SJCRH30 (cell line): ENCODE data around the gene DCAF4. TPM values are rescaled to one million over a fixed set of nuclear protein-coding genes. Genes with fewer than 3 reads are reported as not detected.
A peak's percentile ranks its signal among the peaks of the same experiment; 100 is the strongest.

Experiments
- DNase-seq, 2 experiments: peaks; one replicate each; pipeline ENCODE4 v3.0.0-alpha.2; 2015 to 2020
- H3K27ac ChIP-seq: fragments of 250-450 bp; sonication (Bioruptor Pico); 2 replicates; pipeline ENCODE4 v1.5.1; 2020; ENCODE audit warnings: mild to moderate bottlenecking, moderate library complexity
- H3K27me3 ChIP-seq: fragments of 250-450 bp; sonication (Bioruptor Pico); 2 replicates; pipeline ENCODE4 v1.5.1; 2020; ENCODE audit warnings: mild to moderate bottlenecking, moderate library complexity
- H3K36me3 ChIP-seq: fragments of 250-450 bp; sonication (Bioruptor Pico); 2 replicates; pipeline ENCODE4 v1.5.1; 2020; ENCODE audit warnings: mild to moderate bottlenecking, moderate library complexity
- H3K4me1 ChIP-seq: fragments of 250-450 bp; sonication (Bioruptor Pico); 2 replicates; pipeline ENCODE4 v1.5.1; 2020; ENCODE audit warnings: mild to moderate bottlenecking, moderate library complexity
- H3K4me3 ChIP-seq: fragments of 250-450 bp; sonication (Bioruptor Pico); 2 replicates; pipeline ENCODE4 v1.5.1; 2020; ENCODE audit warnings: mild to moderate bottlenecking, moderate library complexity
- H3K9me3 ChIP-seq: fragments of 250-450 bp; sonication (Bioruptor Pico); replicated peaks from 2 replicates; pipeline ENCODE4 v1.5.1; 2020; ENCODE audit warnings: mild to moderate bottlenecking, moderate library complexity
- total RNA-seq: library from RNA; depleted of rRNA; stranded (reverse); fragments of >200 nt; shearing (Covaris generic); gene quantifications from 2 replicates; pipeline ENCODE4 v1.2.3, GENCODE V29; 2014; rRNA removed

Gene DCAF4, protein sequence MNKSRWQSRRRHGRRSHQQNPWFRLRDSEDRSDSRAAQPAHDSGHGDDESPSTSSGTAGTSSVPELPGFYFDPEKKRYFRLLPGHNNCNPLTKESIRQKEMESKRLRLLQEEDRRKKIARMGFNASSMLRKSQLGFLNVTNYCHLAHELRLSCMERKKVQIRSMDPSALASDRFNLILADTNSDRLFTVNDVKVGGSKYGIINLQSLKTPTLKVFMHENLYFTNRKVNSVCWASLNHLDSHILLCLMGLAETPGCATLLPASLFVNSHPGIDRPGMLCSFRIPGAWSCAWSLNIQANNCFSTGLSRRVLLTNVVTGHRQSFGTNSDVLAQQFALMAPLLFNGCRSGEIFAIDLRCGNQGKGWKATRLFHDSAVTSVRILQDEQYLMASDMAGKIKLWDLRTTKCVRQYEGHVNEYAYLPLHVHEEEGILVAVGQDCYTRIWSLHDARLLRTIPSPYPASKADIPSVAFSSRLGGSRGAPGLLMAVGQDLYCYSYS
- 16.1 and 17.0 TPM in 2 replicates for total RNA-seq

DNA sequence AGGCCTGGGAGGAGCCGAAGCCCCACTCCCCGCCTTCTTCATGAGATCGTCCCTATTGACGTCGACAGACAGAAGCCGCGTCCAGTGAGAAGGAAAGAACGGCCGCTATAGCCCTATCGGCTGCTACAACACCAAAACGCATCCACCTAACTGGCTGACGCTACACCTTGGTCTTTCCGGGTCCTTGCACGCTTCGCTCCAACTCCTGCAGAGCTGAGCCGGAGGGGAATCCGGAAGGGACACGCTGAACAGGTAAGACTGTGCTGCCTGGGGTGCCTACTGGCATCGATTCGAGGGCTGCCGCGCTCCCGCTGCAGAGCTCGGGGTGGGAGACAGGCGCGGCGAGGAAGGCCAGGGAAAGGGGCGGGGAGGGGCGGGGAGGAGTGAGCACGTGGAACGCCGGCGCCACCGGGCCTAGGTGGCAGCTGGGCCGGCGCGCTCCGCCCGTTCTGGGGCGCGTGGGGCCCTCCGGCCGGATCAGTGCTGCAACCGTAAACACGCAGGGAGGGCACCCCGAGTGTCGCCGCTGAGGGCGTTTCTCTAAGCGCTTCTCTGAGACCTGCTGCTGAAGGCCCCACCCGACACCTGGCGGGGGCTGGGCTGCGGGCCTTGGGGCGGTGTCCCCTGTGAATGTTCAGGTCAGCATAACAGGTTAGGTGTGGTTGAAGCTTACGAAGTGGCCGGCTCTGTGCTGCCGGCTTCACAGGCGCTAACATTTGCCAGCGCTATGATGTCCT, at the start of gene DCAF4:
Gene DCAF4, plus strand, starts transcription at position 173 of the 737 bp plus-strand sequence. CDS start 11,515 bp downstream, outside the sequence.
- peak within 1 kb of the TSS; percentile 60 for H3K27ac ChIP-seq
- DNase-seq = peak; percentile 98
- H3K4me1 ChIP-seq = no peaks in the 10 kb centered on the region
- no peaks in the 10 kb centered on the region for H3K9me3 ChIP-seq
- H3K4me3 ChIP-seq = peak within 1 kb of the TSS; percentile 82
- H3K27me3 ChIP-seq = no peaks in the 10 kb centered on the region
- H3K36me3 ChIP-seq = no peaks in the 10 kb centered on the region

DNA sequence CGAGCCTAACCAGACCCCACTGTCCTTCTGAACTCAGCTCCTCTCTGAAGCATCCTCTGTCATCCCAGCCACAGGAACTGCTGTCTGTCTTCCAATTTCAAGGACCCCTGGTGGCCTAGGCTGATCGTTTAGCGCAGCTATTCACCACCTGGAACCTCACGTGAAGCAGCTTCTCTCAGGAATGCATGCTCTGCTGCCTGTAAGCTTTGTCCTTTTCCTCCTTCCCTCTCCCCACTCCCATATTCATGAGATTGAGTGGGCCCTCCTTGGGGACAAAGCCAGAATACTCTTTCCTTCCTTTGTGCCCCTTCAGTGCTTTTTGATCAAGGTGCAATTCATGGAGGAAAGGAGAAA, 49.6 kb upstream of the DCAF4 start:
- DNase-seq = no peak
- peaks cover 4% of the 10 kb centered on the region; the same call in 1 of the 2 replicates for H3K27me3 ChIP-seq
- H3K4me3 ChIP-seq = no peak overlapping the region
- H3K4me1 ChIP-seq = no peaks in the 10 kb centered on the region
- H3K36me3 ChIP-seq = no peaks in the 10 kb centered on the region
- no peak overlapping the region for H3K27ac ChIP-seq
- no peaks in the 10 kb centered on the region for H3K9me3 ChIP-seq

DNA sequence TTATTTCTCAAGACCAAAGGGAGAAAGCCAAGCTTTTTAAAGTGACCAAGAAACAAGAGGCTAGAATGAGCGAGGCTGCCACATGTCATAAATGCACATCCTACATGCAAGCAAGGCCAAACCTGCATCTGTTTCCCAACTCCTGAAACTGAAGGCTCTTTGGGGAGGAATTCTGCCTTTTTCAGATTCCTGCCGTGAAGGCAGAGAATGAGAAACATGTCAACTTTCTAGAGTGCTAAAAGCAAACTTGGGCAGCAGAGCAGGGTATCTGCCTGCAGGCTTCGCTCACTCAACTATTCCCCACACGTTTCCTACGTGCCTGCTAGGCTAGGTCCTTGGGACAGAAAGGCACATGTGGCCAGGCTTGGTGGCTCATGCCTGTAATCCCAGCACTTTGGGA, 47.5 kb upstream of the DCAF4 start:
- Histone ChIP-seq H3K27ac (no peak overlapping the region), H3K4me3 (no peak overlapping the region), H3K27me3 (peaks cover 4% of the 10 kb centered on the region; the same call in 1 of the 2 replicates), H3K4me1 (no peaks in the 10 kb centered on the region), H3K36me3 (no peaks in the 10 kb centered on the region), H3K9me3 (no peaks in the 10 kb centered on the region)
- DNase-seq = no peak

DNA sequence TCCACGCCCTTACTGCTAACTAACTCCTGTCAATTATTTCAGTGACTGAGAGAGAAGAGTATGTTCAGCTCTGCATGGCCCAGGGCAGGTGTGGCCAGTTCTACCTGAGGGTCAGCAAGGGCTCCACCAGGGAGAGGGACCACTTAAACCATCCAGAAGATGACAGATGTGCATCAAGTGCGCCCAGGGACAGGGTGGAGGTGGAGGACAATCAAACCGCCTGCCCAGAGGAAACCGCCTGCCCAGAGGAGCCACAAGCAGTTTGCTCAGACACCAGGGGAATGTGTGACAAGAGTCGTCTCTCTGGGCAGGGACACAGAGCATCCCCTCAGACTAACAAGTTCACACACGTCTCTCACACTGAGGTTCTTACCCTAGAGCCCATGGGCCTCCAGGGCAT, 46.8 kb upstream of the DCAF4 start:
- DNase-seq = no peak
- Histone ChIP-seq H3K36me3 (no peaks in the 10 kb centered on the region), H3K27me3 (peaks cover 4% of the 10 kb centered on the region; the same call in 1 of the 2 replicates), H3K9me3 (no peaks in the 10 kb centered on the region), H3K4me1 (no peaks in the 10 kb centered on the region), H3K4me3 (no peak overlapping the region), H3K27ac (no peak overlapping the region)

DNA sequence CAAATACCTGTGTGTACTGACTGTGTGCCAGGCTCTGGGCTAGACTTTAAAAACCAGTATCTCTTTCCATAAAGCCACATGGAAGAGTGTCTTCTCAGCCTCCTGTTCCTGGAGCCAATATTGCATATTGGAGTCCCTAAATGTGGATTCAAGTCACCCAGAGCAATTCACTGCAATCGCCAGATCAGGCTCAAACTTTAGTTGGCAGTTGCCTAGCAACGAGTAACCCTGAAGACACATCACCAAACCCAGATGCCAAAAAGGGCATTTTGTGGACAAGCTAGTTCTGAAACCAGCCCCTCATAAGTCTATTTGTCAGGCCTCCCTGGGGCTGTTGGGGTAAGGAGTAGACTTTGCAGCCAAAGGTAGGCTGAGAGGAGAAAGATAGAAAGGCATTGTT, 46.1 kb upstream of the DCAF4 start:
- no peak overlapping the region for H3K27ac ChIP-seq
- no peaks in the 10 kb centered on the region for H3K9me3 ChIP-seq
- H3K36me3 ChIP-seq = no peaks in the 10 kb centered on the region
- no peak for DNase-seq
- peaks cover 4% of the 10 kb centered on the region; the same call in 1 of the 2 replicates for H3K27me3 ChIP-seq
- no peaks in the 10 kb centered on the region for H3K4me1 ChIP-seq
- no peak overlapping the region for H3K4me3 ChIP-seq

DNA sequence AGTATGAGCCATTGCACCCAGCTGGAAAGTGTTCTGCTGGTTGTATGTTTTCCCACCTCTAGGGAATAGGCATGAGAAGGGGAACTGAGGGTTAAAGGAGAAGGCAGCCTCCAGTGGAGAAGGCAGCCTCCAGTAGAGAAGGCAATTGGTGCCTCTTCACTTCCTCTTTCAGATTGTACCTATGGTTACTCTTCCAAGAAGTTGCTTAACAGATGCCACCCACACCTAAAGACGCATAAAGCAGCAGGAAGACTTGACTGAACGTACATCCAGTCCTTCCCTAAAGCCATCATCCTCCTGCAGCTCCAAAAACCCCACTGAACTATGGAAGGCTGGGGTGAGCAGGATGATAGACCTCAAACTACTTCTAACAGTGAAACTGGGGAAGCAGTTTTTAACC, 45.4 kb upstream of the DCAF4 start:
- Histone ChIP-seq H3K4me1 (no peaks in the 10 kb centered on the region), H3K36me3 (no peaks in the 10 kb centered on the region), H3K27ac (no peak overlapping the region), H3K27me3 (peaks cover 4% of the 10 kb centered on the region; the same call in 1 of the 2 replicates), H3K4me3 (no peak overlapping the region), H3K9me3 (no peaks in the 10 kb centered on the region)
- DNase-seq = no peak

DNA sequence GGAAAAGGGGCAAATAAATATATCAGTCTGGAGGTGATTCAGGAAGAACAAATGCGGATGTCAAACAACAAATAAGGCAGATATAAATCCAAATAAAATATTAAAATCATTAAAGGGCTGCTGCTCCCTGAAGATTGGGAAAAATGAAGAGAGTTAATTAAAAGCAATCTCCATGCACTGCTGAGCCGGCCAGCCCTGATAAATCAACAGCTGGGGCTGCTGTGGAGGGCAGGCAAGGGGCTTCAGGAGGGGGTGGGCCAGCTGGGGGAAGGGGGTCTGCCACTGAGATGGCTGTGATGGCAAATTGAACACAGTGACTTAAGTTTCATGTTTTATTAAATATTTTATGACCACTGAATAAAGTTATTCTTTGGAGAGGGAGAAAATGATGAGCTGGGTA, 44.7 kb upstream of the DCAF4 start:
- no peaks in the 10 kb centered on the region for H3K4me1 ChIP-seq
- H3K9me3 ChIP-seq = no peaks in the 10 kb centered on the region
- H3K4me3 ChIP-seq = no peak overlapping the region
- no peaks in the 10 kb centered on the region for H3K36me3 ChIP-seq
- DNase-seq = no peak
- H3K27ac ChIP-seq = no peak overlapping the region
- peaks cover 4% of the 10 kb centered on the region; the same call in 1 of the 2 replicates for H3K27me3 ChIP-seq

DNA sequence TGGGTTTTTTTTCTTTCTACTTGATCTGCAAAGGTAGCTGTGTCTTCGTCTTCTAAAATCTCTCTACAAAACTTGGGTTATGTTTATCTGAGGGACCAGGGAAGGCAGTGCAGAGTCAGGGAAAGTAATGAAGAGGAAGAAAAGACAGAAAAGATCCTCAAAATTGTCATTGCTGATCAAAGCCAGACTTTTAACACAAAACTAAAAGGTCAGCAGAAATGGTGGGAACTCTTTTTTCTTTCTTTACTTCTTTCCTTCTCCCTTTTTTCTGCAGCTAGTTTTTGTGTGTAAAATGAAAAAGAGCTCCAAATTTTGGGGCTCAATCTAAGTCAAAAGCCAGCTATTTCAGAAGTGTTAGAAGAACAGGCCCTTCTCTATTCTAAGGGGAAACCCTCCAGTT, 44.2 kb upstream of the DCAF4 start:
- no peak overlapping the region for H3K4me3 ChIP-seq
- H3K36me3 ChIP-seq = no peaks in the 10 kb centered on the region
- no peak overlapping the region for H3K27ac ChIP-seq
- 0 out of 2 replicates have a peak, but pooled peaks cover under 1% of the 10 kb centered on the region for H3K27me3 ChIP-seq
- H3K4me1 ChIP-seq = no peaks in the 10 kb centered on the region
- DNase-seq = no peak
- no peaks in the 10 kb centered on the region for H3K9me3 ChIP-seq

DNA sequence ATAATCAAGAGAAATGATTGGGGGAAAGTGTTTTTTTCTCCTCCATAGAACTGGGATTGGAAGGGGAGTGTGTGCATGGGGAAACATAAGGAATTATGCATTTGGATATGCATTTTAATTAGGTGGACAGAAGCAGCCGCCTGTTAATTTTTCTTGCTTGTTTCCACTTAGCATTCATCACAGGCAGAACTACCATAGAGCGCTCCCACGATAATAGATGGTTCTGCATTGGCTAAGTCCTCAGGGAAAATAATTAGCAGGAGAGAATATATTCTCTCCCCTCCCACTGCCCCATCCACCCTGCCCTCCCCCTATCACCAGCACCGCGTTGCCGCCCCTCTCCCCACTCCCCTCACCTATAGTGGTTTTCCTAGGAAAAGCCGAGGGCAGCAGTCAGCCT, 43.8 kb upstream of the DCAF4 start:
- DNase-seq = no peak
- no peak overlapping the region for H3K27ac ChIP-seq
- no peaks in the 10 kb centered on the region for H3K27me3 ChIP-seq
- H3K36me3 ChIP-seq = no peaks in the 10 kb centered on the region
- H3K4me1 ChIP-seq = no peaks in the 10 kb centered on the region
- H3K4me3 ChIP-seq = no peak overlapping the region
- no peaks in the 10 kb centered on the region for H3K9me3 ChIP-seq

DNA sequence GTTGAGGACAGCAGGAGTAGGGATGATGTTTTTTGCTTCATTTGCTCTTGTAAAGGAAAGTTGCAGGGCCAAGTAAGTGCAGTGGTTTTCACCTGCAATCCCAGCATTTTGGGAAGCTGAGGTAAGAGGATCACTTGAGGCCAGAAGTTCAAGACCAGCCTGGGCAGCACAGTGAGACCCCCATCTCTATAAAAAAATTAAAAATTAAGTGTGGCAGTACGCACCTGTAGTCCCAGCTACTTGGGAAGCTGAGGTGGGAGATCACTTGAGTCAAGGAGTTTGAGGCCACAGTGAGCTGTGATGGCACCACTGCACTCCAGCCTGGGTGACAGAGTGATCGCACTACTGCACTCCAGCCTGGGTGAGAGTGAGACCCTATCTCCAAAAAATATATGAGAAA, 43.2 kb upstream of the DCAF4 start:
- Histone ChIP-seq H3K27ac (no peak overlapping the region), H3K4me1 (no peaks in the 10 kb centered on the region), H3K36me3 (no peaks in the 10 kb centered on the region), H3K4me3 (no peak overlapping the region), H3K27me3 (no peaks in the 10 kb centered on the region), H3K9me3 (no peaks in the 10 kb centered on the region)
- DNase-seq = no peak

DNA sequence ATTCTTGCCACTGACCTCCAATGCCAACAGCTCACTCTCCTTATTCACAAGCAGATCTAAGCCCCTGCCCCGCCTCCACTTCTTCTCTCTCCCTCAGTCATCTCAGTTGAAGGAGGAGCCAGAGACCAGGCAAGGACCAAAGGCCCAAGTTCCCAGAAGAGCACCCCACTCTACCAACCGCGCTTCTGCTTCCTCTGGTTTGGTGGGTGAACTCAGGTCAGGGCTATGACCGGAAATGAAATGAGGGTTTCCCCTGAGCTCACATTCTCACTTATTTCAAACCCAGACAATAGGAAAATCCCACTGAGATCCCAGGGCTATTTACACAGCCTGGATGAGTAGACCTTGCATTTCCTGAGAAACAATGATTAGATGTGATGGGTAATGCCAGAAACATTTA, 42.3 kb upstream of the DCAF4 start:
- H3K4me3 ChIP-seq = no peak overlapping the region
- no peak for DNase-seq
- H3K9me3 ChIP-seq = no peaks in the 10 kb centered on the region
- no peak overlapping the region for H3K27ac ChIP-seq
- no peaks in the 10 kb centered on the region for H3K4me1 ChIP-seq
- no peaks in the 10 kb centered on the region for H3K27me3 ChIP-seq
- no peaks in the 10 kb centered on the region for H3K36me3 ChIP-seq

DNA sequence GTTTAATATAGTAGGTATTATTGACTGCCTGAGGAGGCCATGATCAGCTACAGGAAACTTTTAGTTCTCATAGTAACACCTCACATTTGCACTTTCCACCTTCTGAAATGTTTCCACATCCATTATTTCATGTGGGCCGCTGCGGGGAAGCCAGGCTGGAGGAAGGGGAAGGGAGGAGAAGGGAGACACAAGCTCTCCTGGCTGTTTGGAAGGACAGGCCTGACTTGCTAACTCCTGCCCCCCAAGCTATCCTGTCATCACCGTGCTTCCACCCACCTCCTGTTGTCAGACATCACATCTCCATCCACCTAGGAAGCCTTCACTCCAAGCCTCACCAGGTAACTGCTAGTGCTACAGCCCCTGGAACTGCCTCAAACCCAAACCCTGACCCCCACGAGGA, 41.9 kb upstream of the DCAF4 start:
- Histone ChIP-seq H3K4me1 (no peaks in the 10 kb centered on the region), H3K9me3 (no peaks in the 10 kb centered on the region), H3K4me3 (no peak overlapping the region), H3K27ac (no peak overlapping the region), H3K27me3 (no peaks in the 10 kb centered on the region), H3K36me3 (no peaks in the 10 kb centered on the region)
- DNase-seq = no peak

DNA sequence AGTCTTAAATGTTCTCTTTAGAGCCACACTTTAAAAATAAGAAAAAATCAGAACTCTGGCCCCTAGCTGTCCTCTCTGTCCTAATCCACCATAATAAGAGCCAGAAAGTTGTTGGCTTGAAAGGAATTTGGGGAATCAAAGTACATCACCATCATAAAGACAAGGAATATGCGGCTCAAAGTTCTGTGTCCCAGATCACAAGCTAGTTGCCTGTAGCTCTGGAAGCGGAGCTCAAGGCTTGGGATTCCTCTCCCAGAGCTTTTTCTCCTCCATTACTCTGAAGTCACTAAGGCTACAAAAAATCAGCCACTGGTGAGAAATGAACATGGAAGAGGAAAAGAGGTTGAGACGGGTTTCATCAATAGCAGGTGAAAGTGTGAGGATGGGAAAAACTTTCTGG, 38.8 kb upstream of the DCAF4 start:
- H3K27me3 ChIP-seq = peaks cover 16% of the 10 kb centered on the region
- no peaks in the 10 kb centered on the region for H3K4me1 ChIP-seq
- no peaks in the 10 kb centered on the region for H3K9me3 ChIP-seq
- H3K36me3 ChIP-seq = no peaks in the 10 kb centered on the region
- H3K4me3 ChIP-seq = no peak overlapping the region
- H3K27ac ChIP-seq = no peak overlapping the region
- DNase-seq = no peak

DNA sequence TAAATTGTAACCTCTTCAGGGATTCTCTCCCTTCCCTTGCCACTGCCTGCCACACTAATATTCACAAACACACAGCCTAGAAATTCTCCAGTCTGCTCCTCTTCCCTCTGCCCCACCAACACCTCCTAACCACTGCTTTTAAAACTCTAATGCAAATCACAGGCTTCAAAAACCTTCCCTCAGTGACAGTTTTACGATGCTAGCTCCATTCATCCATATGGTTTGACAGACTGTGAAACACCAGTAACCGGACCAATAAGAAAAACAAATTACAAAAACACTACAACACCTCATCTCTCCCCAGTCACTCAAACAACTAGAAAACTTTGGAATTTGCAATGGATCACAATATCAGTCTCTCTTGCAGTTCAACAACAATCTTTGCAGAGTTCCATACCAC, 38.1 kb upstream of the DCAF4 start:
- no peaks in the 10 kb centered on the region for H3K4me1 ChIP-seq
- H3K27me3 ChIP-seq = peaks cover 23% of the 10 kb centered on the region
- no peak for DNase-seq
- no peaks in the 10 kb centered on the region for H3K9me3 ChIP-seq
- no peak overlapping the region for H3K27ac ChIP-seq
- no peak overlapping the region for H3K4me3 ChIP-seq
- H3K36me3 ChIP-seq = no peaks in the 10 kb centered on the region

DNA sequence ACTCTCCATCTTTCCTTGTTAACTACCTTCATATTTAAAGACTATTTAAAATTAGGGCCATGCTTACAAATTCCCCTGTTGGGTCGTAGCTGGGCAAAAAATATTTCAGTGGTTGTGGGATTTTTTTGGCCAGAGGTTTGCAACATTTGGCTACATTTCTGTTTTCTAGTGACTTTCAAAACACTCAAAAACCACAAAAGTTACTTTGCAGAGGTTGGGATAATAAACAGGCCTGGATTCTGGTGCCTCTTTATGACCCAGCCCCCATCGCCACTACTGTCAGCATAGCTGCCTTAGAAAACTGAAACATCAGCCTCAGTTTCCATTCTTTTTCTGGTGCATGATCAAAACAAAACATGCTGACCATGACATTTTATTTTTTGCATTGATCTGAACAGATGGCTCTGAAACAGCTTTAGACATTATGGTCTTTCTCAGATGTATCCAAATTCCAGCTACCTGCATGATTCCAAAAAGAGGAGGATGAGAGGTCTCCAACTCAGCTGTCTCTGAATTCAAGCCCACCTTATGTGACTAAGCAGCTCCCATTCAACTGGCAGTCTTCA, 37.5 kb upstream of the DCAF4 start:
- no peak overlapping the region for H3K27ac ChIP-seq
- H3K4me3 ChIP-seq = no peak overlapping the region
- no peak for DNase-seq
- H3K27me3 ChIP-seq = peaks cover 24% of the 10 kb centered on the region
- H3K9me3 ChIP-seq = no peaks in the 10 kb centered on the region
- H3K36me3 ChIP-seq = no peaks in the 10 kb centered on the region
- no peaks in the 10 kb centered on the region for H3K4me1 ChIP-seq
